Nephron (organoid): Measurements from ENCODE around the gene U2AF1L4.
"Not testable (repeated sequence)": the region's sequence is repeated elsewhere in the genome, so short reads cannot be mapped to it uniquely, and the experiment has no call there.

Source experiments
- H3K27ac Mint-ChIP-seq, 3 experiments: 2 replicates each; pipeline ENCODE4 v1.8.0; 2020; ENCODE audit warnings: mixed read lengths in 3 of 3, mild to moderate bottlenecking in 2 of 3, moderate library complexity in 1 of 3
- H3K27me3 Mint-ChIP-seq: 2 replicates; pipeline ENCODE4 v1.8.0; 2021; ENCODE audit warnings: low read depth, mild to moderate bottlenecking, moderate library complexity, mixed read lengths
- H3K36me3 Mint-ChIP-seq: 2 replicates; pipeline ENCODE4 v1.8.0; 2020; ENCODE audit warnings: low read depth, mixed read lengths
- H3K4me1 Mint-ChIP-seq: 2 replicates; pipeline ENCODE4 v1.8.0; 2020; ENCODE audit warnings: mixed read lengths
- H3K4me3 Mint-ChIP-seq, 3 experiments: 2 replicates each; pipeline ENCODE4 v1.8.0; 2020; ENCODE audit warnings: mild to moderate bottlenecking in 3 of 3, mixed read lengths in 3 of 3, moderate library complexity in 2 of 3
- H3K9me3 Mint-ChIP-seq: 2 replicates; pipeline ENCODE4 v1.8.0; 2020; ENCODE audit warnings: mixed read lengths
- CTCF ChIP-seq, 3 experiments: fragments of 200-600 bp; sonication (generic); IDR thresholded peaks; one replicate each; pipeline ENCODE4 v1.5.0; 2021; ENCODE audit warnings: antibody characterized with exemption in 3 of 3; ENCODE audit not compliant: unreplicated experiment in 3 of 3

Gene U2AF1L4

GRCh38 chr19:35776102-35776788, 31.0 kb upstream of the U2AF1L4 start:
- Mint-ChIP-seq H3K9me3 (no peaks in the 10 kb centered on the region), H3K27ac (peak overlapping the region; percentile 43 to 62 (median 48)), H3K27me3 (no peaks in the 10 kb centered on the region), H3K36me3 (peaks cover 13% of the 10 kb centered on the region), H3K4me3 (peak overlapping the region; percentile 78 to 90 (median 89)), H3K4me1 (peaks cover 27% of the 10 kb centered on the region)
- TF ChIP-seq CTCF (IDR thresholded peaks at IDR 0.05; ENCODE audit: unreplicated experiment in 3 of 3) = no peak

DNA sequence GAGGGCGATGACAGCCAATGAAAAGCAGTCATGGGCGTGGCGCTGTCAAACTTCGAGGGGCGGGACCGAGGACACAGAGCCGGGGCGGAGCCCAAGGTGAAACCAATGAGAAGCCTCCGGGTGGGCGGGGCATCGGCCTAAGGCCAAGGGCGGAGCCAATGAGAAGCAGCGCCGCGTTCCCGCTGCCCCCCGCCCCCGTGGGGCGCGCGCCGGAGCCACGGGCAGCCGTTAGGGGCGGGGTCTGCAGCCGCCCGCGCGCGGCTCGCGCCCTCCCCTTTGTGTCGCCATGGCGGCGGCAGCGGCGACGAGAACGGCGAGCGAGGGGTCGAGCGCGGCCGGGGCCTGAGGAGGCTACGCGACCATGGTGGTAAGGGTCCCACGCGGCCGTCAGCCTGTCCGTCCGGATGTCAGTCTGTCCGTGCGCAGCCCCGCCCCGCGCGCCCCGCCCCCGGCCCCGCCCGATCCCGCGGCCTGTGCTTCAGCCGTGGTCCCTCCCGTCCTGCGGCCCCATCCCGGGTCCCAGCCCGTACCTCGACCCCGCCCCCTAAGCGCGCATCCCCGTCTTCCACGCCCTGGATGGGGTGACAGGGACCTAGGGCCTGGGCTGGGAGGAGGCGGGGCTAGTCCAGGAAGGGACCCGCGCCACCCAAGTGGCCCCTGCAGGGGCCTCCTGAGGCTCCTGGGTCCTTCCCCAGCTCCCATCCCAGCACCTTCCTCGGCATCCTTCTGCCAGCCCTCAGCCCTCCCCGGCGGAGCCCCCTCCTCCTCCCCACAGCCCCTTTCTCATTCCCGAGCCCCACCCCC, 30.3 kb upstream of the U2AF1L4 start, which contains the start of gene ARHGAP33:
ARHGAP33 (plus strand) TSS at position 267 of the 804 bp plus-strand sequence; CDS start at position 362, 95 bp downstream.
- TF ChIP-seq CTCF (IDR thresholded peaks at IDR 0.05; ENCODE audit: unreplicated experiment in 3 of 3) = no peak
- Mint-ChIP-seq H3K4me1 (peaks cover 27% of the 10 kb centered on the region), H3K4me3 (peak within 1 kb of the TSS; percentile 89 to 94 (median 92)), H3K9me3 (no peaks in the 10 kb centered on the region), H3K27ac (peak within 1 kb of the TSS; percentile 43 to 62 (median 48)), H3K36me3 (peaks cover 12% of the 10 kb centered on the region), H3K27me3 (no peaks in the 10 kb centered on the region)

- Mint-ChIP-seq H3K4me1 (peaks cover 27% of the 10 kb centered on the region), H3K27me3 (no peaks in the 10 kb centered on the region), H3K27ac (no peak overlapping the region), H3K9me3 (no peaks in the 10 kb centered on the region), H3K4me3 (peak overlapping the region; percentile 89 to 94 (median 92)), H3K36me3 (peaks cover 12% of the 10 kb centered on the region)
- TF ChIP-seq CTCF (IDR thresholded peaks at IDR 0.05; ENCODE audit: unreplicated experiment in 3 of 3) = no peak
These were observed 29.8 kb upstream of the U2AF1L4 start for GRCh38 chr19:35775046-35775297.

DNA sequence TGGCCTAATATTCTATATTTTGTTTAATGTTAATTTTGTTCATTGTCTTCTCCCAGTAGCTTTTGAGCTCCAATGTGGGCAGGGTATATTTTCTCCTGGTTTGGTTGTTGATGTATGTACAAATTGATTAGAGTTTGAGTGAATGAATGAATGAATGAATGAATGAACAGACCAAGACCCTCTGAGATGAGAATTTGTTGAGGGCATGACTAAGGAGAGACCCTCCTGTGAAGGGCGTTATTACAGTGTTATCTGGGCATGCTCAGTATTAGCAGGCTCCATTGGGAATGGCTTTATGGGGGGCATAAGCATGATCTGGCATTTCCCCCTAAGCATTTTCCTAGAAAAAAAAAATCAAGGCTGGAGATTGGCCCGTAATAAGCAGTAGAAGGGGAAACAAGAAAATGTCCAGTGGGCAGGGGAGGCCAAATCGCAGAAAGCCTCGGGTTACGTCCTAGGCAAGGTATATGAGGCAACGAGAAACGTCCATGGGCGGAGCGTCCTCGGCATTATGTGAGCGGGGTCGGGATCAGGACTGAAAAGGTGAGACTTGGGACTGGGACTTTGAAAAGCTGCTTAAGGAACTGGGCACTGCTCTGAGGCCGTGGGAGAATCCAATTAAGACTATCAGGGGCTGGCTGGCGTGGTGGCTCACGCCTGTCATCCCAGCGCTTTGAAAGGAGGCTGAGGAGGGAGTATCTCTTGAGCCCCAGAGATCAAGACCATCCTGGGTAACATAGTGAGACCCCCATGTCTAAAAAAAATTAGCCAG, 29.2 kb upstream of the U2AF1L4 start:
- no peak overlapping the region for H3K27ac Mint-ChIP-seq
- H3K9me3 Mint-ChIP-seq = no peaks in the 10 kb centered on the region
- peak overlapping the region; percentile 89 to 94 (median 92) for H3K4me3 Mint-ChIP-seq
- peaks cover 8% of the 10 kb centered on the region for H3K36me3 Mint-ChIP-seq
- H3K4me1 Mint-ChIP-seq = peaks cover 27% of the 10 kb centered on the region
- TF ChIP-seq CTCF (IDR thresholded peaks at IDR 0.05; ENCODE audit: unreplicated experiment in 3 of 3) = no peak
- no peaks in the 10 kb centered on the region for H3K27me3 Mint-ChIP-seq

GRCh38 chr19:35773020-35773806, 28.0 kb upstream of the U2AF1L4 start:
- Mint-ChIP-seq H3K4me1 (peaks cover 32% of the 10 kb centered on the region), H3K36me3 (peaks cover 8% of the 10 kb centered on the region), H3K27ac (no peak overlapping the region), H3K27me3 (peaks cover 4% of the 10 kb centered on the region), H3K9me3 (no peaks in the 10 kb centered on the region), H3K4me3 (peak overlapping the region in 1 of 3 experiments; percentile 52)
- TF ChIP-seq CTCF (IDR thresholded peaks at IDR 0.05; ENCODE audit: unreplicated experiment in 3 of 3) = no peak

DNA sequence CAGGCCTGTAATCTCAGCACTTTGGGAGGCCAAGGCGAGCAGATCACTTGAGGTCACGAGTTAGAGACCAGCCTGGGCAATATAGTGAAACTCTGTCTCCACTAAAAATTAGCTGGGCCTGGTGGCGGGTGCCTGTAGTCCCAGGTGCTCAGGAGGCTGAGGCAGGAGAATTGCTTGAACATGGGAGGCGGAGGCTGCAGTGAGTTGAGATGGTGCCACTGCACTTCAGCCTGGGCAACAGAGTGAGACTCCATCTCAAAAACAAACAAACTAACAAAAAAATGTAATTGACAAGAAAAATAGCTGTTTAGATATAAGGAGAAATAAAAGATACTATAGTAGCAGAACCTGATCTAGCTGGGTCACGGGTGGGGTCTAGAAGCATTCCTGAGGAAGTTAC, 27.1 kb upstream of the U2AF1L4 start:
- H3K4me3 Mint-ChIP-seq = not testable (repeated sequence)

More for the DNA sequence above, 27.1 kb upstream of the U2AF1L4 start:
- not testable (repeated sequence) for H3K27ac Mint-ChIP-seq, H3K36me3 Mint-ChIP-seq, H3K27me3 Mint-ChIP-seq, H3K9me3 Mint-ChIP-seq
- peaks cover 25% of the 10 kb centered on the region for H3K4me1 Mint-ChIP-seq
